COR-L47 (cell line): Measurements from ENCODE around the gene PDPR.
"Not testable (repeated sequence)": the region's sequence is repeated elsewhere in the genome, so short reads cannot be mapped to it uniquely, and the experiment has no call there.

Experiments
- DNase-seq: peaks from one replicate; lab custom pipeline; 2025; lab: John Stamatoyannopoulos, UW

PDPR gene

GRCh38 chr16:70128844-70129243 lies 14.7 kb downstream of the PDPR start:
- DNase-seq = not testable (repeated sequence)

- DNase-seq = not testable (repeated sequence)
These were observed 21.7 kb downstream of the PDPR start for GRCh38 chr16:70135796-70136195.

GRCh38 chr16:70136595-70136994 lies 22.5 kb downstream of the PDPR start:
- not testable (repeated sequence) for DNase-seq

GRCh38 chr16:70142739-70143138 lies 28.6 kb downstream of the PDPR start:
- not testable (repeated sequence) for DNase-seq

GRCh38 chr16:70143231-70143895 lies 29.2 kb downstream of the PDPR start:
- not testable (repeated sequence) for DNase-seq

- DNase-seq = not testable (repeated sequence)
These were observed 33.7 kb downstream of the PDPR start for GRCh38 chr16:70147853-70148252.

GRCh38 chr16:70148453-70148852 lies 34.3 kb downstream of the PDPR start:
- not testable (repeated sequence) for DNase-seq

- not testable (repeated sequence) for DNase-seq
These were observed 35.2 kb downstream of the PDPR start for GRCh38 chr16:70149296-70149695.

- no peak for DNase-seq
These were observed 37.3 kb downstream of the PDPR start for GRCh38 chr16:70151391-70151790.

- no peak for DNase-seq
These were observed 37.9 kb downstream of the PDPR start for GRCh38 chr16:70151941-70152509.

GRCh38 chr16:70152578-70153302 lies 38.6 kb downstream of the PDPR start:
- no peak for DNase-seq

GRCh38 chr16:70154736-70155135 lies 40.6 kb downstream of the PDPR start:
- not testable (repeated sequence) for DNase-seq

GRCh38 chr16:70156207-70156978 lies 42.3 kb downstream of the PDPR start:
- no peak for DNase-seq

- DNase-seq = no peak
These were observed 43.0 kb downstream of the PDPR start for GRCh38 chr16:70157105-70157476.

GRCh38 chr16:70157477-70158260 lies 43.5 kb downstream of the PDPR start:
- DNase-seq = no peak

GRCh38 chr16:70158261-70158939 lies 44.3 kb downstream of the PDPR start:
- DNase-seq = no peak

GRCh38 chr16:70159355-70160348 lies 45.5 kb downstream of the PDPR start:
- DNase-seq = no peak

GRCh38 chr16:70160388-70160787 lies 46.3 kb downstream of the PDPR start:
- DNase-seq = no peak

GRCh38 chr16:70160821-70161220 lies 46.7 kb downstream of the PDPR start:
- no peak for DNase-seq

GRCh38 chr16:70161350-70161749 lies 47.2 kb downstream of the PDPR start:
- no peak for DNase-seq
